Stimulated activated CD4-positive, alpha-beta T cell treated with anti-CD3 and anti-CD28 coated beads, TNF-alpha, amount 100 ng/mL, for 48 hours (primary cell): ENCODE measurements around the gene UGT2A2.
"Not testable (repeated sequence)": the region's sequence is repeated elsewhere in the genome, so short reads cannot be mapped to it uniquely, and the experiment has no call there.

Experiments used
- DNase-seq, 3 donors: peaks; one replicate each; pipeline ENCODE4 v3.0.0-alpha.2; 2020; ENCODE audit warnings: low read depth in 3 of 3

The UGT2A2 gene

DNA sequence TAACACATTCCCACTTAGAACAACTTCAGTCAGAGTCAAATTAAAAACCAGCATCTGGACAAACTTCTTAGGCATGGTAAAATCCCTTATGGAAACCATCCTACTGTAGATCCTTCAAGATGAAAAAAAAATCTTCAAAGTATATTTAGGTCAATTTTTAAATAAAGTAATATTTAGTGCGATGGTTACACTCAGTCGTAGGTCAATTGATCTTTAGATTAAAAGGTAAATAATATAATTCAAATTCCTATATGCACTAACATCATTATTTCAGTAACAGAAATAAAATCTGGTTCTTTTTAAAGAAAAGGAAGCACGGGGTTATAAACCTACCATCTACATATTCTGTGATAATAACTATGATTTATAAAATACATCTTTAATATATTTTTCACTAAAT, at the start of gene UGT2A2:
UGT2A2 (minus strand) TSS at position 101 of the 400 bp plus-strand sequence; CDS start at position 99, 2 bp downstream.
- no peak for DNase-seq

DNA sequence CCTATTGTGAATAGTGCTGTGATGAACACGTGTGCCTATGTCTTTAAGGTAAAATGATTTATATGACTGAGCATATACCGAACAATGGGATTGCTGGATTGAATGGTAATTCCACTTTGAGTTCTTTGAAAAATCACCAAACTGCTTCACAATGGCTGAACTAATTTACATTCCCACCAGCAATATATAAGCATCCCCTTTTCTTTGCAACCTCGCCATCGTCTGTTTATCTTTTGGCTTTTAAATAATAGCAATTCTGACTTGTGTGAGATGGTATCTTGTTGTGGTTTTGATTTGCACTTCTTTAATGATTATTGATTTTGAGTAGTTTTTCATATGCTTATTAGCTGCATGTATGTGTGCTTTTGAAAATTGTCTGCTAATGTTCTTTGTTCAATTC, 45.4 kb upstream of the UGT2A2 start:
- no peak for DNase-seq

DNA sequence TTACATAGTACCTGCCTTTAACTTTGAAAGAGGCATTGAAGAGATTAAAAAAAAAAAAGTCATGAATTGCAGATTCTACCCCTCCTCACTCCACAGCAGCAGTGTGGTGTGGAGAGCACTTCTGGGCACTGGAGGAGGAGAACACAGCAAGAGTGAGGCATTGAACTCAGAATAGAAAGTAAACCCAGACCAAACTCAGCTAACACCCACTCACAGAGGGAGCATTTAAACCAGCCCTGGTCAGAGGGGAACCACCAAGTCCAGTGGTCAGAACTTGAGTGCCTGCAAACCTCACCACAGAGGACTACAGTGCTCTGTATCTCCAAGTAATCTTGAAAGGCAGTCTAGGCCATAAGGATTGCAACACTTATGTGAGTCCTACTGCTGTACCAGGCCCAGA, 29.2 kb upstream of the UGT2A2 start:
- no peak for DNase-seq

DNA sequence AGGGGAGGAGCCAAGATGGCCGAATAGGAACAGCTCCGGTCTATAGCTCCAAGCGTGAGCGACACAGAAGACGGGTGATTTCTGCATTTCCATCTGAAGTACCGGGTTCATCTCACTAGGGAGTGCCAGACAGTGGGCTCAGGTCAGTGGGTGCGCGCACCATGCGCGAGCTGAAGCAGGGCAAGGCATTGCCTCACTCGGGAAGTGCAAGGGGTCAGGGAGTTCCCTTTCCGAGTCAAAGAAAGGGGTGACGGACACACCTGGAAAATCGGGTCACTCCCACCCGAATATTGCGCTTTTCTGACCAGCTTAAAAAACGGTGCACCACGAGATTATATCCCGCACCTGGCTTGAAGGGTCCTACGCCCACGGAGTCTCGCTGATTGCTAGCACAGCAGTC, 24.6 kb upstream of the UGT2A2 start:
- DNase-seq: not testable (repeated sequence)

DNA sequence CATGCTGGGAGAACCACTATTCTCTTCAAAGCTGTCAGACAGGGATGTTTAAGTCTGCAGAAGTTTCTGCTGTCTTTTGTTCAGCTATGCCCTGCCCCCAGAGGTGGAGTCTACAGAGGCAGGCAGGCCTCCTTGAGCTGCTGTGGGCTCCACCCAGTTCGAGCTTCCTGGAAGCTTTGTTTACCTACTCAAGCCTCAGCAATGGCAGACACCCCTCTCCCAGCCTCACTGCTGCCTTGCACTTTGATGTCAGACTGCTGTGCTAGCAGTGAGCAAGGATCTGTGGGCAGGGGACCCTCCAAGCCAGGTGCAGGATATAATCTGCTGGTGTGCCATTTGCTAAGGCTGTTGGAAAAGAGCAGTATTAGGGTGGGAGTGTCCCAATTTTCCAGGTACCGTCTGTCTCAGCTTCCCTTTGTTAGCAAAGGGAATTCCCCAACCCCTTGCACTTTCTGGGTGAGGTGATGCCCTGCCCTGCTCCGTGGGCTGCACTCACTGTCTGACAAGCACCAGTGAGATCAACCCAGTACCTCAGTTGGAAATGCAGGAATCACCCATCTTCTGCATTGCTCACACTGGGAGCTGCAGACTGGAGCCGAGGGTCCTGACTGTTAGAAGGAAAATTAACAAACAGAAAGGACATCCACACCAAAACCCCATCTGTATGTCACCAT, 21.8 kb upstream of the UGT2A2 start:
- not testable (repeated sequence) for DNase-seq

DNA sequence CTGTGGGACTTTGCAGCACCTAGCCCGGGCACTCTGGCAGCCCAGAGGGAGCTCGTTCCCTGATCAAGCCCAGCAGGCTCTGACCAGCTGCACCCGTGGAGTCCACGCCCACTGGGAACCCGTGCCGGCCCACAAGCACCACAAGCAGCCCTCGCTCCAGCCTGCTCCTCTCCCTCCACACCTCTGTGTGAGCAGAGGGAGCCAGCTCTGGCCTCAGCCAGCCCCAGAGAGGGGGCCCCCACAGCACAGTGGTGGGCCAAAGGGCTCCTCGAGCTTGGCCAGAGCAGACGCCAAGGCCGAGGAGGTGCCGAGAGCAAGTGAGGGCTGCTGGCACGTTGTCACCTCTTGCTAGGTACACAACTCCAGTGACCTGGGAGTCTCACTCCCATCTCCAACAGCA, 18.7 kb upstream of the UGT2A2 start:
- DNase-seq: no peak

DNA sequence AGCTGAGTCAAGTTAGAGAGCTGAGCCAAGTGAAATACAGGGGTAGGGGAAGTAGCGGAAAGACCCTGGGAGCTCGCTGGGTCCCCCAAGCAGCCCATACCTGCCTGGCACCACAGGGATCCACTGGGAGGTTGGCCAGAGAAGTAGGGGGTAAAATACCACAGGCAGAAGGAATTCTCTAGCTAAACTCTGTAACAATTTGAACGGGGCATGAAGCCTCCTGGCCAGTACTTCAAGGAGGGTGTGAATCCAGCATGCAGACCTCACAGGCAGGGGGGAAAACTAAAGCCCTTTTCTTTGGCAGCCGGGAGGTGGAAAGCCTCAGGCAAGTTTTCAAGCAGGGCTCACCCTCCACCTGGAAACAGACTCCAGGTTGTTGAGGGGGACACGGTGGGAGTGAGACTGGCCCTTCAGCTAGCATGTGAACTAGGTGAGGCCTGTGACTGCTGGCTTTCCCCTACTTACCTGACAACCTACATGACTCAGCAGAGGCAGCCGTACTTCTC, 17.3 kb upstream of the UGT2A2 start:
- no peak for DNase-seq

DNA sequence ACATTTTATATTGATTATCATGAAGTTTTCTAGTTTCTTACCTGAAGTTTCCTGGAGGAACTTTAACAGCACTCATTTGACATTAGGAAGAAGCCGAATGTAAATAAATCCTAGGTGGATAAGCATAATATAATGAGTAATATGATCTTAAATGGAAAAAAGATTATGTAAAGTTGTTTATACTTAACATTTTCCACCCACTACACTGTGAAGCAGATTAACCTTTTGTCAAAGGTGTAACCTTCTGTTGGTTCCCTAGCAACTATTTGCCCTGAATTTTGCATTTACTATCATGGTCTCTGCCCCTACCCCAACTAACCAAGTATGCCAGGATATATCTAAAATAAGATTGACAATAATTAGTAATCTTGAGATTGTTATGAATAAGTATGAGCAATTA, 13.7 kb upstream of the UGT2A2 start, which contains the start of gene UGT2A1:
UGT2A1 (minus strand) TSS at position 101 of the 400 bp plus-strand sequence. CDS start 5,603 bp downstream, outside the sequence.
- DNase-seq: no peak

DNA sequence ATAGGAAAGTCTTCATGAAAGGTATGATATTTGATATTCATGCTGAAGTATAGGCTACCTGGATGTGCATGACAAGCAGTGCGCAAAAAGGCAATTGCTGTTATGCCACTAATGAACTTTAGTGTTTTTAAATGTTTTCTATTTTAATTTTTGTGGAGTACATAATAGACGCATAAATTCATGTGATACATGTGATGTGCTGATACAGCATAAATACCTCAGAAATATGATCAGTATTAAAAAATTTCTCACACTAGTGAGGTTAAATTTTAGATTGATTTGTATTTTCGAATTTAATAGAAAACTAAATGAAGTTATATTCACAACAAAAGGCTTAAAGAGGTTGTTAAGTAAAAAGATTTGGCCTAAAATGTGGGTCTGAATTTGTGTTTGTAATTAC, 11.4 kb upstream of the UGT2A2 start:
- no peak for DNase-seq

DNA sequence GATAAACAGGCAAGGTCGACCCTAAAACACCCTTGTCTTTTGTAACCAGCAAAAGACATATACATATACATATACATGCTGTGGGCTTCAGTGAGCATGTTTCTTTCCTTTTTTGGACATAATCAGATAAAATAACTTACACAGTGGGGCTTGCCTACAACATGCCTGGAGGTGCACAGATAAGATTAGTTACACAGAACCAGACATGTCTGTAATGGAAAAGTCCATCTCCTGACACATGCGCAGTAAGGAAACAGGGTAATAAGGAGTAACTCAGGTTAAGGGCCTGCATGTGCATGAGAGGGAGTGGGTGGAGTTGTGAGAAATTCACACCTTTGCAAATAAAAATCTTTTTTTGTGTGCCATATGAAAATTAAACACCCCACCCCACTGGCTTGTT, 10.2 kb upstream of the UGT2A2 start:
- no peak for DNase-seq

DNA sequence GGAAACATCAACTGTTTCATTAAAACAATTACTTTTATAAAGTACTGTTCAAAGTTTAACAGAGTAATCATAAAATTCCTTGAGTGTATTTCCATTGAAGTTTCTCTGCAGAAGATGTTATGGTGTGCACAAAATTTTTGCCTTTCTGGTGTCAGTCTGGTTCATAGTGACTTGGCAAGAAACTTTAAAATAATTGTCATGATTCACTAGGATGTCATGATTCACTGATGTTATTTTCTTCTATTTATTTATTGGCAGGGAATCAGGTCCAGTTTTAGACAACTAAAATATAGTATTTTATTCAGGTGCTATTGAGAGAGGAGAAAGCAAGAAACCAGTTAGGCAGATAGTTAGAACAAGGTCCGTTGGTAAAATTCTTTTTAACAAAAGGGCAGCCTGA, 9.8 kb upstream of the UGT2A2 start:
- DNase-seq: no peak

DNA sequence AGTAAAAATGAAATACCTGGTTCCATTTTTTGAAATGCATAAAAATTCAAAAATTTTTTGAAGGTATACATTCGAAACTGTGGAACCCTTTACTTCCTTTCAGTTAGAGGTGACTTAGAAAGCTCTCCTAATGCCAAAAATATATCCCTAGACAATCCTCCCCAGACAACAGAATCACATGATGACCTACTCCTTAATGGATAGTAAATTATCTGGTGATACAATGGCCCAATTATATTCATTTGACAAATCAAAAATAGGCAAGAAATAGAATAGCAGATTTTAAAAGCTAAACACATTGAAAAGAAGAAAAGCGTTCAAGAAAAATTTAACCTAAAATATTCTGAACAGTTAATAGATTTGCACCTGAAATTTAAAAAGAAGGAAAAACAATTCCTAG, 3.5 kb upstream of the UGT2A2 start:
- DNase-seq: no peak

DNA sequence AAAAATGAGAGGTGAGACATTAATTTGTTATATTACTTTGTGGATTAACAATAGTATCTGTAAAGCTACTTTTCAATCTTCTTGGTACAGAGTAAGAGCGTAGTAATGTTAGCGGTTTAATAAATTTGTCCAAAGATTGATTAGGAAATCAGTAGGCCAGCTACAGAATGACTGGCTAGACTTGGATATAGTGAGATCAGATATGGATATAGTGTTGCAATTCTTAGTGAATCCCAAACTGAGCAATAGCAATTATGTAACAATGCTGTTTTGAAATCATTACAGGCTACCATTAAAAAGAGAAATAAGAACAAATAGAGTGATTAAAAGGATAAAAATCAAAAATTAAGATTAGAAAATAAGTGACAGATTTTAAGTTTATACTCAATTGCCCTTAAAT, 847 bp upstream of the UGT2A2 start:
- DNase-seq: no peak

DNA sequence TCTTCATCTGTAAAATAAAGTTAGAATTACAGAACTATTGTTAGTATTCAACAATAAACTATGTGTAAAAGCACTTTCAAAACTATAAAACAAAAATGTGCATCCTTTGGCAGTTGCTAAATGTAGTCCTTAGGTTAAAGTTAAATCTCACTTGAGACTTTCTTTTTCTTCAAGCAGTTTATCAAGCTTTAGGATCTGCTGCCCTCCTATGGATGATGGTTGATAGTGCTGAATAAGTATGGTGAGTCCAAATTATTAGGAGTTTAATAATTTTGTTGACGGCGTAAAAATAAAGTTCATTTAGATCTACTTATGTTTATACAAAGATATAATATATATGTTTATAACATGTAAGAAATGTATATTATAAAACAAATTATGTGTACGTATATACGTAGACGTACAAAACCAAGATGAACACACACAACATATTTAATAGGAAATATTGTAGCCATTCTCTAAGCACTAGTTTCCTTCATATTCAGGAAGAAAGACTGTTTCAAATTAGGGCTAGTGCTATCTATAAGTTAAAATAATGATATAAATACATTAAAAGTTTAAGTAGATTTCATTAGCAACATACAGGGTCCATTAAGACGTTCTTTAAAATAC, 22.3 kb downstream of the UGT2A2 start:
- no peak for DNase-seq

DNA sequence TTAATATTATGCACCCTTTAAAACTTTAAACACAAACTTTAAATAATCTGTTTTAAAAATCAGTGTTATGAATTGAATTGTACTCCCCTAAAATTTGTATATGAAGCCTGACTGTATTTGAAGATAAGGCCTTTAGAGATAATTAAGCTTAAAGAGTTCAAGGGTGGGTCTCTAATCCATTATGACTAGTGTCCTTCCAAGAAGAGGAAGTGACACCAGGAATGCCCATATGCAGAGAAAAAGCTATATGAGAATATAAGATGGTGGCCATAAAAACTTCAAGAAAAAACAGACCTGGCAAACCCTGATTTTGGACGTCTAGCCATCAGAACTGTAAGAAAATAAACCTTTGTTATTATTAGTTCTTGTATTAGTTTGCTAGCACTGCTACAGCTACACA, 29.0 kb downstream of the UGT2A2 start:
- DNase-seq: no peak

DNA sequence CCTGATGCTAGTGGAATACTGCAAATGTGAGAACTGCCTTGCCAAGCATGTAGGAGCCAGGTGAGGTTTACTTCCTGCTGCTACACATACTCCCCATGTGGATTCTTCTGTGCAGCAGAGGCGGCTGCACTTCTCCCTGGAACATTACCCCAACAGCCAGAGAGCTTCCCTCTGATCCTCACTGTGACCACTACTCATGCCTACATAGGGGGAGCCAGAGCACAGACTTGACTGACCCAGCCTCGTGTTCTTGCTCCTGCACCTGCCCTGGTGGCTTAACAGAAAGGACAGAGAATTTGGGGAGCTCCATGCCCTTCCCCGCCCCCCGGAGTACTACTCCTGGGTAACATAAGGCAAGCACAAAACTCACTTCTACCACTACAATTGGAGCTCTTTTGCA, 38.4 kb downstream of the UGT2A2 start:
- no peak for DNase-seq

DNA sequence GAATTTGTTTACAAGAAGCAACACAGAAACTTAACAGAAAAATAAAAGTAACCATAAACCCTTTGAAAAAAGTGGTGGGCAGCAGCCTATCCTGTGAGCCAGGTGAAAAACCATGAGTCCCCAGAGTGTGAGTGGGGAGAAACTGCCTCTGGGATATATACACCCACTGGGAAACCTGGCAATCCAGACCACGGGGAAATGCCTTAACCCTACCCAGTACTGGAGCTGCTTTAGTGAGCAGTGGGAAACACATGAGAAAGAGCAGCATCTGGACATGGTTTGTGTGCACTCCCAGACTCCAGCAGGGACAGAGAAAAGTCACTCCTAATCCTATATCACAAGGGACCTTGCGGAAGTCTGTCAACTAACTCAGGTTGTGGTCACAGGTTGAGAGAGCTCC, 39.4 kb downstream of the UGT2A2 start:
- DNase-seq: no peak

DNA sequence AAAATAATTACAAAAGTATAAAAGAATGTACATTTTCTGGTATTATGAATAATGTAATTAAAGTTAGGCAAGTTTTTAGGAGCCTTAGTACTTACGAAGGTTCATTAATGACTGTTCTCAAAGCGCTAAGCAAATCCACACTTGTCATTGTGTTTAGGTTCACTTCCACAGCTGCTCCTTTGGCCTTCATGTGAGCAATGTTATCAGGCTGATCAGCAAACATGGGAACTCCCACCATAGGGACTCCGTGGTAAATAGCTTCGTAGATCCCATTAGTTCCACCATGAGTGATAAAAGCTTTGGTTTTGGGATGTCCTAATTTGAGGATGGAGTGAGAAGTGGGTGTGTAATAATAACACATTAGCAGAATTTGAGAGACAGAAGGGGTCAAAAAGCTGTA, 45.1 kb downstream of the UGT2A2 start:
- no peak for DNase-seq

DNA sequence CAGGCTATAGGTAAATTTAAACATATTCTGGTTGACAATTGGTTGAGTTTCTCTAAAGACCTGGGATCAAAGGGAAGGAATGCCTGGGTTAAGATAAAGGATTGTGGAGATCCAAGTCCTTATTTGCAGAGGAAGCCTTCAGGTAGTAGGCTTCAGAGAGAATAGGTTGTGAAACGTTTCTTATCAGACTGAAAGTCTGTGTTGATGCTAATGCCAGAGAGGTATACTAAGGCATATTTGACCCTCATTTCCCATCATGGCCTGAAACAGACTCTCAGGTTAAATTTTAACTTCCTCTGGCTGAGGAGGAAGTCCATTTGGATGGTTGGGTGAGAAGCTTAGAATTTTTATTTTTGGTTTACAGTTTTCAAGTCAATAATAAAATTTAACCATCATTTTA, 48.1 kb downstream of the UGT2A2 start:
- no peak for DNase-seq

DNA sequence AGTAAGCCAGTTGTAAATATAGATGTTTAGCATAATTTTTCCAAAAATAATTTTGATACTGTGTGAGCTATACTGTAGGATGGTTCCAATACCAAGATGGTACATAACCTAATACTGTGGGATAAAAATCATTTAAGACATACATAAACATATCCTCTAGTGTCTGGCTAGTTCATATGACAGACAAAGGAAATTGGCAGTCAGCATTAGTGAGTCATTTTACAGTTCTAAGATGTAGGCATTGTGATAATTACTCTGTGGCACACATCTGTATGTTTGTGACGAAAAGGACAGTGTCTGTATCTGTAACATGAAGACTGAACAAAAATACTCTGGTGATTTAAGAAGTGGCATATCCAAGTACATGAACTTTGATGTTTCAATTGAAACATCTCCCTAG, 49.6 kb downstream of the UGT2A2 start:
- DNase-seq: no peak

DNA sequence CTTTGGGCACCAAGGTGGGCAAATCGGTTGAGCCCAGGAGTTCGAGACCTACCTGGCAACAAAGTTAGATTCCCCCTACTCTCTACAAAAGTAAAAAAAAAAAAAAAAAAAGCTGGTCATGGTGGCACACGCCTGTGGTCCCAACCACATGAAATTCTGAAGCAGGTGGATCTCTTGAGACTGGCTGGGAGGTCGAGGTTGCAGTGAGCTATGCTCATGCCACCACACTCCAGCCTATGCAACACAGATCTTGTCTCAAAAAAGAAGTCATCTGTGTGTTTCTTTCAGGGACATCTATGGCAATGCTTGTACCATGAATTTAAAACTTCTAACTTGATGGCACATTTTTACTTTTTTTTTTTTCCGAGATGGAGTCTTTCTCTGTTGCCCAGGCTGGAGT, 55.3 kb downstream of the UGT2A2 start:
- DNase-seq: no peak

DNA sequence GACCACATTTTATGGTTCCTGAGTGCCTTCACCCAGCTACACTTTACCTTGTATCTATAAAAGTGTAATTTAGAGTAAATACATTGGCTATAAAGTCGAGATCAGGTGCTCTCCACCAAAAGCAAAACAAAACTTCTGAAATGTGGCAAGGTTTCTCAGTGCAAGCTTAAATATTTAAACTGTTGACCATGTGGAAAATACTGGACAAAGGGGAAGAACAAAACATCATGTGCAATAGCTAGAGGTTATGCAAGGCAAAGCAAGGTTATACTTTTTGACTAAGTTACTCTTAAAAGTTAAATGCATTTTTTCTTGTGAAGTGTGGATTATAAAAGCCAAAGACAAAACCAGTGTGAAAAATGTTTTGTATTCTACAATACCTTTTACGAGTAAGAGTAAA, 55.9 kb downstream of the UGT2A2 start:
- no peak for DNase-seq

DNA sequence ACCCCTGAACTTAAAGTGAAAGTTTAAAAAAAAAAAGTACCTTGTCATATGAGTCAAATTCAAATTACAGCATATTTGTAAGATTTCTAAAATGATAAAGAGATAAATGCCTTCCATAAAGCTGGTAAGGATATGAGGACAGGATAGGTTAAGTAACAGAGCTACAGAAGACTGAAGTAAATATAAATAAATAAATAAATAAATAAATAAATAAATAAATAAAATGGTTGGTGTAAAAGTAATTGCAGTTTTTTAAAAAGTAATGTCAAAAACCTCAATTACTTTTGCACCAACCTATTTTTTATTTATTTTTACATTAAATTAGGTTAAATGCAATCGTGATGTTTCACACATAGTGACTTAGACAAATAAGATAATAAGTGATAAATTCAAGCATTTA, 62.2 kb downstream of the UGT2A2 start:
- no peak for DNase-seq
